IMR-90 (cell line): ENCODE measurements around the gene HIGD1C. TPM values are rescaled to one million over a fixed set of nuclear protein-coding genes. Genes with fewer than 3 reads are reported as not detected.

ENCODE experiments used
- ATAC-seq: fragments of 200-7000 bp; cut with Tn5 transposase; 2 replicates; pipeline ENCODE4 v1.9.1; 2020; ENCODE audit warnings: low read depth, mild to moderate bottlenecking, moderate library complexity
- BruUV-seq: library from RNA; stranded (reverse); fragments of 400-500 nt; replicated peaks from 2 replicates; lab custom pipeline; 2021; lab: Mats Ljungman, UMichigan
- CTCF ChIA-PET: fragments of 300-600 bp; formaldehyde crosslinking; extraction: SDS; loops from one replicate; lab custom pipeline; 2021; ENCODE audit warnings: antibody characterized with exemption; lab: Yijun Ruan, JAX
- POLR2A ChIA-PET: fragments of 300-600 bp; sonication (Branson Sonifier 250); formaldehyde crosslinking; loops from one replicate; lab custom pipeline; 2022; ENCODE audit warnings: antibody characterized with exemption; ENCODE audit not compliant: unreplicated experiment; lab: Charles Lee
- DNase-seq: peaks from one replicate; pipeline ENCODE4 v3.0.0; 2013
- H2AFZ ChIP-seq: replicated peaks from 2 replicates; pipeline ENCODE3; 2013; ENCODE audit warnings: low read length, mild to moderate bottlenecking; ENCODE audit not compliant: poor library complexity
- H2AK5ac ChIP-seq: 2 replicates; pipeline ENCODE4 v1.6.1; 2013; ENCODE audit warnings: low read depth, low read length, inconsistent platforms
- H2AK9ac ChIP-seq: replicated peaks from 2 replicates; pipeline ENCODE3; 2013; ENCODE audit warnings: mild to moderate bottlenecking, low read depth, low read length, moderate library complexity; ENCODE audit not compliant: poor library complexity
- H2BK120ac ChIP-seq: 2 replicates; pipeline ENCODE4 v1.6.1; 2013; ENCODE audit warnings: low read depth, low read length, inconsistent platforms
- H2BK15ac ChIP-seq: 3 replicates; pipeline ENCODE4 v1.6.1; 2013; ENCODE audit warnings: low read depth, low read length, inconsistent platforms
- H2BK20ac ChIP-seq: 2 replicates; pipeline ENCODE4 v1.6.1; 2013; ENCODE audit warnings: low read depth, mild to moderate bottlenecking, inconsistent platforms, low read length, moderate library complexity
- H2BK5ac ChIP-seq: 2 replicates; pipeline ENCODE4 v1.6.1; 2013; ENCODE audit warnings: mild to moderate bottlenecking, low read depth, low read length, inconsistent platforms; ENCODE audit not compliant: poor library complexity, severe bottlenecking
- H3K14ac ChIP-seq: replicated peaks from 2 replicates; pipeline ENCODE4 v1.6.1; 2013; ENCODE audit warnings: low read depth, low read length, inconsistent platforms
- H3K18ac ChIP-seq: 2 replicates; pipeline ENCODE4 v1.6.1; 2013; ENCODE audit warnings: low read depth, low read length, control low read depth
- H3K23ac ChIP-seq: 2 replicates; pipeline ENCODE4 v1.6.1; 2013; ENCODE audit warnings: low read depth, low read length, inconsistent platforms
- H3K27ac ChIP-seq: 2 replicates; pipeline ENCODE4 v1.5.1; 2013; ENCODE audit warnings: mild to moderate bottlenecking, control low read depth, low read length; ENCODE audit not compliant: insufficient read depth
- H3K27me3 ChIP-seq: 2 replicates; pipeline ENCODE4 v1.6.1; 2013; ENCODE audit warnings: low read length; ENCODE audit not compliant: control insufficient read depth, insufficient read depth
- H3K36me3 ChIP-seq: 2 replicates; pipeline ENCODE4 v1.6.1; 2013; ENCODE audit warnings: low read length, mixed read lengths; ENCODE audit not compliant: control insufficient read depth, insufficient read depth
- H3K4ac ChIP-seq: 2 replicates; pipeline ENCODE4 v1.6.1; 2013; ENCODE audit warnings: low read depth, low read length, inconsistent platforms
- H3K4me1 ChIP-seq: 2 replicates; pipeline ENCODE4 v1.6.1; 2013; ENCODE audit warnings: low read length, mixed read lengths; ENCODE audit not compliant: control insufficient read depth, insufficient read depth
- H3K4me2 ChIP-seq: 2 replicates; pipeline ENCODE4 v1.6.1; 2013; ENCODE audit warnings: low read depth, mild to moderate bottlenecking, control low read depth, low read length, moderate library complexity
- H3K4me3 ChIP-seq: 2 replicates; pipeline ENCODE4 v1.5.1; 2013; ENCODE audit warnings: low read depth, mild to moderate bottlenecking, control low read depth, low read length, moderate library complexity; ENCODE audit not compliant: insufficient read depth
- H3K56ac ChIP-seq: 2 replicates; pipeline ENCODE4 v1.6.1; 2013; ENCODE audit warnings: low read length, inconsistent platforms; ENCODE audit not compliant: insufficient read depth; ENCODE audit errors: extremely low read depth
- H3K79me1 ChIP-seq, 2 experiments: 2 replicates each; pipeline ENCODE4 v1.6.1; 2013; ENCODE audit warnings: low read length in 2 of 2, inconsistent platforms in 1 of 2, low read depth in 1 of 2
- H3K9ac ChIP-seq: 2 replicates; pipeline ENCODE4 v1.6.1; 2013; ENCODE audit warnings: low read depth, low read length, control low read depth
- H3K9me1 ChIP-seq: 2 replicates; pipeline ENCODE4 v1.6.1; 2013; ENCODE audit warnings: low read length, inconsistent platforms; ENCODE audit not compliant: insufficient read depth
- H3K9me3 ChIP-seq: 2 replicates; pipeline ENCODE4 v1.6.1; 2013; ENCODE audit warnings: low read length; ENCODE audit not compliant: control insufficient read depth, insufficient read depth
- H4K20me1 ChIP-seq: 2 replicates; pipeline ENCODE4 v1.6.1; 2013; ENCODE audit warnings: low read length, inconsistent platforms; ENCODE audit not compliant: insufficient read depth
- H4K5ac ChIP-seq: 2 replicates; pipeline ENCODE4 v1.6.1; 2013; ENCODE audit warnings: mild to moderate bottlenecking, low read depth, low read length, control low read depth
- H4K8ac ChIP-seq, 2 experiments: 2 replicates each; pipeline ENCODE4 v1.6.1; 2013; ENCODE audit warnings: low read depth in 2 of 2, low read length in 2 of 2, control low read depth in 1 of 2, inconsistent platforms in 1 of 2
- H4K91ac ChIP-seq: 2 replicates; pipeline ENCODE4 v1.6.1; 2013; ENCODE audit warnings: low read depth, low read length, inconsistent platforms; ENCODE audit not compliant: insufficient read depth
- BHLHE40 ChIP-seq: fragments of 150-350 bp; IDR thresholded peaks from 2 replicates; pipeline ENCODE4 v1.6.1; 2016; ENCODE audit warnings: mild to moderate bottlenecking, low read depth, low read length
- CEBPB ChIP-seq: IDR thresholded peaks from 2 replicates; pipeline ENCODE4 v1.6.1; 2012; ENCODE audit warnings: low read depth, low read length, improper control_type of control experiment
- CHD1 ChIP-seq: IDR thresholded peaks from 2 replicates; pipeline ENCODE4 v1.6.1; 2012; ENCODE audit warnings: low read depth, low read length, improper control_type of control experiment
- CTCF ChIP-seq: conservative IDR thresholded peaks from 2 replicates; pipeline ENCODE4 v1.5.1; 2012; ENCODE audit warnings: mild to moderate bottlenecking, low read depth, low read length, improper control_type of control experiment
- FOS ChIP-seq: fragments of 150-350 bp; IDR thresholded peaks from 2 replicates; pipeline ENCODE4 v1.6.1; 2016; ENCODE audit warnings: low read depth, low read length
- MAFK ChIP-seq: IDR thresholded peaks from 2 replicates; pipeline ENCODE4 v1.6.1; 2012; ENCODE audit warnings: low read depth, low read length, improper control_type of control experiment
- MAZ ChIP-seq: IDR thresholded peaks from 2 replicates; pipeline ENCODE4 v1.6.1; 2012; ENCODE audit warnings: low read depth, mild to moderate bottlenecking, low read length, improper control_type of control experiment, moderate library complexity, borderline replicate concordance
- MXI1 ChIP-seq: IDR thresholded peaks from 2 replicates; pipeline ENCODE4 v1.6.1; 2012; ENCODE audit warnings: low read depth, mild to moderate bottlenecking, low read length, moderate library complexity, borderline replicate concordance
- NFE2L2 ChIP-seq: fragments of 150-350 bp; IDR thresholded peaks from 2 replicates; pipeline ENCODE4 v1.6.1; 2016; ENCODE audit warnings: low read depth, mild to moderate bottlenecking, low read length
- POLR2A ChIP-seq: IDR thresholded peaks from 2 replicates; pipeline ENCODE4 v1.6.1; 2012; ENCODE audit warnings: mild to moderate bottlenecking, low read depth, low read length
- RAD21 ChIP-seq: IDR thresholded peaks from 2 replicates; pipeline ENCODE4 v1.6.1; 2012; ENCODE audit warnings: low read length, improper control_type of control experiment
- RCOR1 ChIP-seq: IDR thresholded peaks from 2 replicates; pipeline ENCODE4 v1.6.1; 2012; ENCODE audit warnings: mild to moderate bottlenecking, low read length, improper control_type of control experiment; ENCODE audit not compliant: insufficient replicate concordance
- RFX5 ChIP-seq: IDR thresholded peaks from 2 replicates; pipeline ENCODE4 v1.8.0; 2012; ENCODE audit warnings: low read depth, mild to moderate bottlenecking, low read length, moderate library complexity
- SMC3 ChIP-seq: fragments of 150-350 bp; IDR thresholded peaks from 2 replicates; pipeline ENCODE4 v1.6.1; 2016; ENCODE audit warnings: low read depth, mild to moderate bottlenecking, antibody characterized with exemption, low read length, moderate library complexity
- USF2 ChIP-seq: fragments of 150-350 bp; IDR thresholded peaks from 2 replicates; pipeline ENCODE4 v1.6.1; 2017; ENCODE audit warnings: mild to moderate bottlenecking, antibody characterized with exemption, low read length, low read depth
- WGBS, 2 experiments: methylation state at CpG; one replicate each; pipeline versions ENCODE4 v1.1.5 to v1.1.7; 2013; ENCODE audit warnings: missing lambda C conversion rate in 2 of 2; ENCODE audit not compliant: insufficient read length in 1 of 2; ENCODE audit errors: extremely low coverage in 2 of 2; 5-methylcytosine and 5-hydroxymethylcytosine counted together
- dilution Hi-C: fragments of 300-500 bp; cut with HindIII; formaldehyde crosslinking; loops from one replicate; pipeline ENCODE4 v1.14.3; 2018; ENCODE audit warnings: low sequenced_read_pairs; ENCODE audit not compliant: unreplicated experiment
- in situ Hi-C: fragments of 300-500 bp; cut with MboI; formaldehyde crosslinking; loops from 3 replicates; pipeline ENCODE4 v1.14.3; 2019; ENCODE audit warnings: low sequenced_read_pairs, inconsistent platforms, mixed read lengths
- intact Hi-C: fragments of 100-400 bp; cut with micrococcal nuclease; formaldehyde crosslinking; loops from 2 replicates; pipeline ENCODE4 v1.10.0; 2022
- polyA plus RNA-seq, 3 experiments: library from polyadenylated mRNA; depleted of rRNA; stranded (reverse); fragments of >200 nt; gene quantifications; 2 replicates each; pipeline ENCODE4 v1.2.3, GENCODE V29; 2012; ENCODE audit warnings: low replicate concordance in 1 of 3
- total RNA-seq: library from RNA; depleted of rRNA; stranded (reverse); fragments of >200 nt; gene quantifications from 2 replicates; pipeline ENCODE4 v1.2.3, GENCODE V29; 2012

The HIGD1C gene
- total and polyA plus RNA-seq, 2 of the 4 experiments (the other 2 are of a cell fraction): not detected

- Histone ChIP-seq H3K18ac (peak overlapping the region; percentile 46; the same call in 1 of the 2 replicates), H3K9me1 (peaks cover 6% of the 10 kb centered on the region; the same call in 1 of the 2 replicates), H3K79me1 (no peaks in the 10 kb centered on the region), H4K5ac (peak overlapping the region; percentile 2; the same call in 1 of the 2 replicates), H2BK20ac (peak overlapping the region; percentile 68), H3K23ac (no peak overlapping the region), H4K20me1 (no peaks in the 10 kb centered on the region), H3K4ac (peak overlapping the region; percentile 12), H4K8ac (no peak overlapping the region), H2AK9ac (no peak overlapping the region), H2AFZ (no peak overlapping the region), H3K36me3 (0 out of 2 replicates have a peak, but pooled peaks cover 2% of the 10 kb centered on the region), H3K56ac (no peak overlapping the region), H3K9ac (no peak overlapping the region), H3K14ac (peak overlapping the region; percentile 30; the same call in 1 of the 2 replicates), H2BK5ac (no peak overlapping the region), H3K9me3 (peaks cover 6% of the 10 kb centered on the region; the same call in 1 of the 2 replicates), H3K4me3 (no peak overlapping the region), H4K91ac (0 out of 2 replicates have a peak overlapping the region, but pooled peaks have one; percentile 5), H3K4me2 (no peak overlapping the region), H2AK5ac (peak overlapping the region; percentile 47; the same call in 1 of the 2 replicates), H3K27me3 (no peaks in the 10 kb centered on the region), H2BK120ac (peak overlapping the region; percentile 33; the same call in 1 of the 2 replicates), H3K4me1 (peaks cover 14% of the 10 kb centered on the region), H3K27ac (no peak overlapping the region), H2BK15ac (peak overlapping the region; percentile 62; the same call in 1 of the 3 replicates)
- no peak for ATAC-seq
- no peak for DNase-seq
- POLR2A ChIA-PET: no interaction called here
- no TSS peak for BruUV-seq
- CTCF ChIA-PET: no interaction called here
- dilution Hi-C loops (no loop called here), in situ Hi-C loops (no loop called here), intact Hi-C loops (no loop called here)
- no CpG with 5 or more reads among the region's 2 CpGs for WGBS, 2 experiments
- no peak for TF ChIP-seq CEBPB
- TF ChIP-seq CHD1: no peak
- no peak for TF ChIP-seq NFE2L2
- TF ChIP-seq SMC3: no peak
- TF ChIP-seq USF2: no peak
- TF ChIP-seq MAZ: no peak
- no peak for TF ChIP-seq RFX5
- no peak for TF ChIP-seq RAD21
- no peak for TF ChIP-seq RCOR1
- no peak for TF ChIP-seq MXI1
- no peak for TF ChIP-seq CTCF
- TF ChIP-seq MAFK: no peak
- no peak for TF ChIP-seq BHLHE40
- no peak for TF ChIP-seq FOS
- no peak for TF ChIP-seq POLR2A
Measured at GRCh38 chr12:50933459-50934124, 18.8 kb upstream of the HIGD1C start.
